IPS-NIHi7 (cell line): Measurements from ENCODE around the gene TTC8.
A peak's percentile ranks its signal among the peaks of the same experiment; 100 is the strongest.
"Not testable (repeated sequence)": the region's sequence is repeated elsewhere in the genome, so short reads cannot be mapped to it uniquely, and the experiment has no call there.

Experiments used
- DNase-seq: peaks from one replicate; pipeline ENCODE4 v3.0.0; 2012; ENCODE audit warnings: mixed read lengths; ENCODE audit errors: extremely low spot score

The TTC8 gene

GRCh38 chr14:88824314-88825077, at the start of gene TTC8:
TTC8 (plus strand) TSS chr14:88824651; CDS start chr14:88824708, 57 bp downstream.
- peak; percentile 92 for DNase-seq

GRCh38 chr14:88775532-88775931, 48.9 kb upstream of the TTC8 start:
- no peak for DNase-seq

GRCh38 chr14:88785911-88786310, 38.5 kb upstream of the TTC8 start:
- no peak for DNase-seq

GRCh38 chr14:88786715-88787114, 37.7 kb upstream of the TTC8 start:
- no peak for DNase-seq

- not testable (repeated sequence) for DNase-seq
These were observed 34.9 kb upstream of the TTC8 start for GRCh38 chr14:88789573-88789972.

- DNase-seq, result no peak
These were observed 33.8 kb upstream of the TTC8 start for GRCh38 chr14:88790501-88791251.

- no peak for DNase-seq
These were observed 33.2 kb upstream of the TTC8 start for GRCh38 chr14:88791252-88791621.

GRCh38 chr14:88791629-88792472, 32.6 kb upstream of the TTC8 start:
- DNase-seq, result peak; percentile 15

GRCh38 chr14:88792473-88793258, 31.8 kb upstream of the TTC8 start, which contains the start of gene EML5:
EML5 (minus strand) TSS chr14:88792953; CDS start chr14:88792503, 450 bp downstream.
- DNase-seq, result peak; percentile 76

GRCh38 chr14:88793259-88793625, 31.2 kb upstream of the TTC8 start:
- DNase-seq, result no peak

GRCh38 chr14:88798156-88798555, 26.3 kb upstream of the TTC8 start:
- DNase-seq, result no peak

- no peak for DNase-seq
These were observed 24.9 kb upstream of the TTC8 start for GRCh38 chr14:88799522-88799921.

GRCh38 chr14:88802596-88802995, 21.9 kb upstream of the TTC8 start:
- DNase-seq, result no peak

- DNase-seq, result no peak
These were observed 20.4 kb upstream of the TTC8 start for GRCh38 chr14:88804035-88804434.

- DNase-seq, result no peak
These were observed 20.0 kb upstream of the TTC8 start for GRCh38 chr14:88804477-88804876.

- no peak for DNase-seq
These were observed 16.1 kb upstream of the TTC8 start for GRCh38 chr14:88808359-88808758.

GRCh38 chr14:88815980-88816379, 8.5 kb upstream of the TTC8 start:
- no peak for DNase-seq

GRCh38 chr14:88818018-88818417, 6.4 kb upstream of the TTC8 start:
- DNase-seq, result no peak

- DNase-seq, result not testable (repeated sequence)
These were observed 4.8 kb upstream of the TTC8 start for GRCh38 chr14:88819674-88820073.

- DNase-seq, result no peak
These were observed 3.1 kb upstream of the TTC8 start for GRCh38 chr14:88821378-88821777.

- no peak for DNase-seq
These were observed 2.6 kb upstream of the TTC8 start for GRCh38 chr14:88821888-88822287.

GRCh38 chr14:88823968-88824313, 510 bp upstream of the TTC8 start:
- DNase-seq, result no peak
